Hepatocyte (in vitro differentiated cells): ENCODE data around the gene GIPR. TPM values are rescaled to one million over a fixed set of nuclear protein-coding genes. Genes with fewer than 3 reads are reported as not detected.
A peak's percentile ranks its signal among the peaks of the same experiment; 100 is the strongest.

Source experiments
- DNase-seq: peaks from one replicate; pipeline ENCODE4 v3.0.0-alpha.2; 2016; ENCODE audit warnings: low spot score
- H2AFZ ChIP-seq: fragments of 200-600 bp; sonication (generic); 2 replicates; pipeline ENCODE4 v1.6.0; 2016; ENCODE audit warnings: antibody characterized with exemption, mild to moderate bottlenecking
- H3K27ac ChIP-seq: fragments of 200-600 bp; sonication (generic); 2 replicates; pipeline ENCODE4 v1.5.1; 2016; ENCODE audit warnings: mild to moderate bottlenecking
- H3K27me3 ChIP-seq: fragments of 200-600 bp; sonication (generic); 2 replicates; pipeline ENCODE4 v1.6.1; 2016
- H3K36me3 ChIP-seq: fragments of 200-600 bp; sonication (generic); replicated peaks from 2 replicates; pipeline ENCODE4 v1.5.1; 2016; ENCODE audit warnings: low read depth; ENCODE audit not compliant: insufficient read depth
- H3K4me1 ChIP-seq: fragments of 200-600 bp; sonication (generic); 2 replicates; pipeline ENCODE4 v1.5.1; 2016; ENCODE audit warnings: mild to moderate bottlenecking, moderate library complexity; ENCODE audit not compliant: insufficient read depth
- H3K4me2 ChIP-seq: fragments of 200-600 bp; sonication (generic); 2 replicates; pipeline ENCODE4 v1.6.0; 2016
- H3K4me3 ChIP-seq: fragments of 200-600 bp; sonication (generic); 2 replicates; pipeline ENCODE4 v1.5.1; 2016; ENCODE audit warnings: mild to moderate bottlenecking
- H3K79me2 ChIP-seq: fragments of 200-600 bp; sonication (generic); 2 replicates; pipeline ENCODE4 v1.6.0; 2017; ENCODE audit warnings: mild to moderate bottlenecking
- H3K9me2 ChIP-seq: fragments of 200-600 bp; sonication (generic); replicated peaks from 2 replicates; pipeline ENCODE4 v1.6.0; 2017; ENCODE audit warnings: mild to moderate bottlenecking; ENCODE audit not compliant: insufficient read depth
- H3K9me3 ChIP-seq: fragments of 200-600 bp; sonication (generic); 2 replicates; pipeline ENCODE4 v1.5.1; 2016; ENCODE audit warnings: low read depth, mild to moderate bottlenecking
- H4K20me1 ChIP-seq: fragments of 200-600 bp; sonication (generic); 2 replicates; pipeline ENCODE4 v1.6.0; 2016; ENCODE audit warnings: mild to moderate bottlenecking; ENCODE audit not compliant: insufficient read depth, poor library complexity, severe bottlenecking
- CTCF ChIP-seq: fragments of 200-600 bp; sonication (generic); IDR thresholded peaks from 2 replicates; pipeline ENCODE4 v1.5.1; 2016; ENCODE audit warnings: antibody characterized with exemption, mild to moderate bottlenecking; ENCODE audit not compliant: poor library complexity
- EZH2 ChIP-seq: fragments of 200-600 bp; sonication (generic); IDR thresholded peaks from 2 replicates; pipeline ENCODE4 v1.6.1; 2016; ENCODE audit warnings: antibody characterized with exemption, mild to moderate bottlenecking, borderline replicate concordance
- EZH2phosphoT487 ChIP-seq: fragments of 200-600 bp; sonication (generic); IDR thresholded peaks from one replicate; pipeline ENCODE4 v1.6.1; 2018; ENCODE audit warnings: antibody characterized with exemption, mild to moderate bottlenecking, low read depth, moderate library complexity; ENCODE audit not compliant: unreplicated experiment, severe bottlenecking
- WGBS: methylation state at CpG from one replicate; pipeline ENCODE4 v1.1.6; 2016; ENCODE audit warnings: low lambda C conversion rate; ENCODE audit errors: missing lambda C conversion rate; 5-methylcytosine and 5-hydroxymethylcytosine counted together
- polyA plus RNA-seq: library from polyadenylated mRNA; unstranded; fragments of >200 nt; fragmentation: Nextera tagmentation; extraction: Ambion mirVana; gene quantifications from 2 replicates; pipeline ENCODE4 v1.2.1, GENCODE V29; 2016
- total RNA-seq: library from RNA; depleted of rRNA; stranded (reverse); fragments of >200 nt; gene quantifications from 2 replicates; pipeline ENCODE4 v1.2.3, GENCODE V29; 2014

GIPR gene
- total and polyA plus RNA-seq, 2 experiments from 2014 or later, result 2.7 to 5.6 TPM

- Histone ChIP-seq H3K4me3 (no peak overlapping the region), H3K9me2 (no peaks in the 10 kb centered on the region), H2AFZ (no peak overlapping the region), H3K4me1 (peaks cover 7% of the 10 kb centered on the region), H4K20me1 (no peaks in the 10 kb centered on the region), H3K79me2 (no peaks in the 10 kb centered on the region), H3K4me2 (no peak overlapping the region), H3K9me3 (no peaks in the 10 kb centered on the region), H3K27me3 (peaks cover 5% of the 10 kb centered on the region), H3K36me3 (no peaks in the 10 kb centered on the region), H3K27ac (no peak overlapping the region)
- 77% methylated on average over 1 of the region's 1 CpG for WGBS
- no peak for TF ChIP-seq EZH2phosphoT487
- no peak for TF ChIP-seq EZH2
- TF ChIP-seq CTCF, result no peak
- no peak for DNase-seq
Measured at GRCh38 chr19:45663800-45664199, 4.2 kb upstream of the GIPR start.

GRCh38 chr19:45664575-45664974 is 3.4 kb upstream of the GIPR start:
- Histone ChIP-seq H3K9me3 (no peaks in the 10 kb centered on the region), H3K27ac (no peak overlapping the region), H3K4me3 (no peak overlapping the region), H3K27me3 (peaks cover 5% of the 10 kb centered on the region), H3K9me2 (no peaks in the 10 kb centered on the region), H3K4me1 (peaks cover 7% of the 10 kb centered on the region), H3K36me3 (no peaks in the 10 kb centered on the region), H4K20me1 (no peaks in the 10 kb centered on the region), H3K4me2 (no peak overlapping the region), H2AFZ (no peak overlapping the region), H3K79me2 (no peaks in the 10 kb centered on the region)
- no peak for DNase-seq
- WGBS, result 84% methylated on average over 7 of the region's 7 CpGs
- TF ChIP-seq EZH2phosphoT487 (no peak), CTCF (no peak), EZH2 (no peak)

GRCh38 chr19:45668342-45668871 is 386 bp downstream of the GIPR start:
- no peak for TF ChIP-seq EZH2
- TF ChIP-seq CTCF, result no peak
- peak; percentile 49 for TF ChIP-seq EZH2phosphoT487
- no peaks in the 10 kb centered on the region for H3K9me2 ChIP-seq
- peaks cover 12% of the 10 kb centered on the region for H3K4me1 ChIP-seq
- H4K20me1 ChIP-seq, result no peaks in the 10 kb centered on the region
- H3K9me3 ChIP-seq, result no peaks in the 10 kb centered on the region
- H3K36me3 ChIP-seq, result no peaks in the 10 kb centered on the region
- 3% methylated on average over 19 of the region's 19 CpGs for whole genome bisulfite sequencing
- peaks cover 9% of the 10 kb centered on the region for H3K27me3 ChIP-seq
- H3K4me3 ChIP-seq, result peak overlapping the region; percentile 80
- H3K4me2 ChIP-seq, result peak overlapping the region; percentile 97
- DNase-seq, result no peak
- H3K27ac ChIP-seq, result peak overlapping the region; percentile 87
- peak overlapping the region; percentile 95 for H2AFZ ChIP-seq
- no peaks in the 10 kb centered on the region for H3K79me2 ChIP-seq
